GM23338 (cell line): ENCODE data around the gene CADPS. TPM values are rescaled to one million over a fixed set of nuclear protein-coding genes. Genes with fewer than 3 reads are reported as not detected.

ENCODE experiments used
- ATAC-seq: fragments of 200-7000 bp; cut with Tn5 transposase; 3 replicates; pipeline ENCODE4 v1.9.1; 2020
- DNase-seq: peaks from one replicate; pipeline ENCODE4 v3.0.0-alpha.2; 2015; ENCODE audit warnings: low spot score
- H2AFZ ChIP-seq: fragments of 200-600 bp; sonication (generic); 2 replicates; pipeline ENCODE4 v1.8.0; 2016; ENCODE audit warnings: antibody characterized with exemption, mild to moderate bottlenecking, moderate library complexity
- H3F3A ChIP-seq: fragments of 200-600 bp; sonication (generic); replicated peaks from 2 replicates; pipeline ENCODE4 v1.8.0; 2017; ENCODE audit warnings: antibody characterized with exemption, mixed run types, low read depth
- H3K27ac ChIP-seq: fragments of 200-600 bp; sonication (generic); 2 replicates; pipeline ENCODE4 v1.6.1; 2016; ENCODE audit warnings: low read depth
- H3K27me3 ChIP-seq: fragments of 200-600 bp; sonication (generic); 2 replicates; pipeline ENCODE4 v1.8.0; 2016; ENCODE audit warnings: mild to moderate bottlenecking, mixed run types, moderate library complexity; ENCODE audit not compliant: insufficient read depth
- H3K36me3 ChIP-seq: fragments of 200-600 bp; sonication (generic); 2 replicates; pipeline ENCODE4 v1.8.0; 2016; ENCODE audit warnings: mild to moderate bottlenecking; ENCODE audit not compliant: insufficient read depth
- H3K4me1 ChIP-seq: fragments of 200-600 bp; sonication (generic); 2 replicates; pipeline ENCODE4 v1.8.0; 2016; ENCODE audit warnings: mild to moderate bottlenecking, moderate library complexity; ENCODE audit not compliant: insufficient read depth
- H3K4me2 ChIP-seq: fragments of 200-600 bp; sonication (generic); 2 replicates; pipeline ENCODE4 v1.7.1; 2017; ENCODE audit warnings: mixed run types
- H3K4me3 ChIP-seq: fragments of 200-600 bp; sonication (generic); 2 replicates; pipeline ENCODE4 v1.6.1; 2016; ENCODE audit warnings: mixed run types
- H3K79me2 ChIP-seq: fragments of 200-600 bp; sonication (generic); replicated peaks from 2 replicates; pipeline ENCODE4 v1.8.0; 2017; ENCODE audit warnings: mild to moderate bottlenecking; ENCODE audit not compliant: insufficient read depth
- H3K9me2 ChIP-seq: fragments of 200-600 bp; sonication (generic); 2 replicates; pipeline ENCODE4 v1.8.0; 2017; ENCODE audit not compliant: insufficient read depth
- H4K20me1 ChIP-seq: fragments of 200-600 bp; sonication (generic); replicated peaks from 2 replicates; pipeline ENCODE4 v1.8.0; 2017; ENCODE audit warnings: mild to moderate bottlenecking; ENCODE audit not compliant: insufficient read depth
- H3K27ac Mint-ChIP-seq: 2 replicates; pipeline ENCODE4 v1.8.0; 2020; ENCODE audit warnings: inconsistent platforms, mild to moderate bottlenecking, moderate library complexity, mixed read lengths
- H3K27me3 Mint-ChIP-seq: 3 replicates; pipeline ENCODE4 v1.8.0; 2022; ENCODE audit warnings: low read depth, mild to moderate bottlenecking, moderate library complexity, mixed read lengths, inconsistent platforms; ENCODE audit not compliant: insufficient read depth, poor library complexity
- H3K36me3 Mint-ChIP-seq: 3 replicates; pipeline ENCODE4 v1.8.0; 2021; ENCODE audit warnings: low read depth, mild to moderate bottlenecking, inconsistent platforms, moderate library complexity, mixed read lengths
- H3K4me1 Mint-ChIP-seq: 3 replicates; pipeline ENCODE4 v1.8.0; 2020; ENCODE audit warnings: mild to moderate bottlenecking, inconsistent platforms, mixed read lengths
- H3K4me3 Mint-ChIP-seq: 3 replicates; pipeline ENCODE4 v1.8.0; 2021; ENCODE audit warnings: moderate library complexity, mild to moderate bottlenecking, inconsistent platforms, mixed read lengths
- H3K9me3 Mint-ChIP-seq: 3 replicates; pipeline ENCODE4 v1.8.0; 2020; ENCODE audit warnings: moderate library complexity, mild to moderate bottlenecking, inconsistent platforms, mixed read lengths
- CREB1 ChIP-seq: fragments of 250-450 bp; sonication (Bioruptor Pico); IDR thresholded peaks from 2 replicates; pipeline ENCODE4 v1.5.0; 2020; ENCODE audit warnings: low read depth, mild to moderate bottlenecking, moderate library complexity
- ETS1 ChIP-seq: IDR thresholded peaks from 2 replicates; pipeline ENCODE4 v1.6.1; 2016; ENCODE audit warnings: antibody characterized with exemption
- EZH2 ChIP-seq: fragments of 200-600 bp; sonication (generic); IDR thresholded peaks from one replicate; pipeline ENCODE4 v1.8.0; 2017; ENCODE audit warnings: antibody characterized with exemption, mild to moderate bottlenecking, low read depth; ENCODE audit not compliant: unreplicated experiment
- EZH2phosphoT487 ChIP-seq: fragments of 200-600 bp; sonication (generic); IDR thresholded peaks from one replicate; pipeline ENCODE4 v1.8.1; 2018; ENCODE audit warnings: antibody characterized with exemption; ENCODE audit not compliant: unreplicated experiment
- JUNB ChIP-seq: IDR thresholded peaks from one replicate; pipeline ENCODE4 v1.6.1; 2016; ENCODE audit warnings: antibody characterized with exemption; ENCODE audit not compliant: unreplicated experiment
- NANOG ChIP-seq: IDR thresholded peaks from 2 replicates; pipeline ENCODE4 v1.6.1; 2016; ENCODE audit warnings: antibody characterized with exemption, borderline replicate concordance
- POLR2AphosphoS5 ChIP-seq: IDR thresholded peaks from 2 replicates; pipeline ENCODE4 v1.6.1; 2016; ENCODE audit warnings: antibody characterized with exemption, low read depth
- STAT1 ChIP-seq: IDR thresholded peaks from one replicate; pipeline ENCODE4 v1.6.1; 2016; ENCODE audit warnings: antibody characterized with exemption; ENCODE audit not compliant: unreplicated experiment
- ZNF114 ChIP-seq: fragments of 250-450 bp; sonication (Bioruptor Pico); IDR thresholded peaks from 2 replicates; pipeline ENCODE4 v1.5.0; 2020; ENCODE audit warnings: mild to moderate bottlenecking, moderate library complexity
- ZNF331 ChIP-seq: fragments of 250-450 bp; sonication (Bioruptor Pico); IDR thresholded peaks from 2 replicates; pipeline ENCODE4 v1.5.0; 2020; ENCODE audit warnings: low read depth, mild to moderate bottlenecking, moderate library complexity
- ZNF462 ChIP-seq: fragments of 250-450 bp; sonication (Bioruptor Pico); IDR thresholded peaks from 2 replicates; pipeline ENCODE4 v1.5.0; 2020; ENCODE audit warnings: mild to moderate bottlenecking, moderate library complexity
- polyA plus RNA-seq: library from polyadenylated mRNA; unstranded; fragments of >200 nt; fragmentation: Nextera tagmentation; extraction: Ambion mirVana; gene quantifications from 2 replicates; pipeline ENCODE4 v1.2.1, GENCODE V29; 2016
- total RNA-seq: library from RNA; depleted of rRNA; stranded (reverse); fragments of >200 nt; shearing (Covaris generic); gene quantifications from 2 replicates; pipeline ENCODE4 v1.2.3, GENCODE V29; 2014
- TF ChIP-seq, protein P1 (sequence below), 2 experiments: fragments of 200-600 bp in 1 of 2; sonication (generic) in 1 of 2; conservative IDR thresholded peaks; 2 replicates each; pipeline versions ENCODE4 v1.5.1 to v1.6.1; 2016 to 2017; ENCODE audit warnings: antibody characterized with exemption in 2 of 2, low read depth in 2 of 2, mild to moderate bottlenecking in 2 of 2, moderate library complexity in 1 of 2
- TF ChIP-seq, protein P2 (sequence below): IDR thresholded peaks from one replicate; pipeline ENCODE4 v1.6.1; 2018; ENCODE audit warnings: antibody characterized with exemption; ENCODE audit not compliant: unreplicated experiment

CADPS gene
- total and polyA plus RNA-seq, 2 experiments from 2014 or later = 14.7 to 22.0 TPM

DNA sequence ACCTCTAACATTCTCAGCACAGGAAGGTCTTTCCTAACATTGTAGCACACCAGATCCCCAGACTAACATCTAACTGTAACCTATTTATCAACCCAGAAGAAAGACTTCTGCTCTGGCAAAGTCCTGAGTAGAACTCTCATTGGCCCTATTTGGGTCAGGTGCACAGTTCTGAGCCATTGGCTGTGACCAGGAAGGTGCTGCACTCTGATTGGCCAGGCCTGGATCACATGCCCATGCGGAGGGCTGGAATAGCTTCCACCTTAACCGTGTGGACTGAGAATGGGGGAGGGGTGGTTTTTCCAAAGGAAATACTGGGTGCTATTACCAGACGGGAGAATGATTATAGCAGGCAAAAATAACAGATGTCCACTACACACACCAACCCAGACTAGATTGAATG, 513.4 kb downstream of the CADPS start:
- no peaks in the 10 kb centered on the region for H3K9me2 ChIP-seq
- DNase-seq (peak; percentile 40), ATAC-seq (peak; percentile 46)
- peaks cover 63% of the 10 kb centered on the region for H3K27me3 Mint-ChIP-seq
- H3K79me2 ChIP-seq = no peaks in the 10 kb centered on the region
- no peaks in the 10 kb centered on the region for H3F3A ChIP-seq
- H3K4me1 ChIP-seq = peaks cover 25% of the 10 kb centered on the region
- H3K27me3 ChIP-seq = peaks cover 92% of the 10 kb centered on the region
- H3K27ac Mint-ChIP-seq = no peak overlapping the region
- H3K27ac ChIP-seq = no peak overlapping the region
- no peak overlapping the region for H3K4me2 ChIP-seq
- no peak overlapping the region for H3K4me3 Mint-ChIP-seq
- H3K4me3 ChIP-seq = no peak overlapping the region
- no peaks in the 10 kb centered on the region for H3K36me3 Mint-ChIP-seq
- no peaks in the 10 kb centered on the region for H3K36me3 ChIP-seq
- H4K20me1 ChIP-seq = no peaks in the 10 kb centered on the region; the same call in none of the 2 replicates
- no peaks in the 10 kb centered on the region for H3K9me3 Mint-ChIP-seq
- TF ChIP-seq ETS1 (no peak), NANOG (no peak), EZH2 (no peak), JUNB (no peak), ZNF462 (CRISPR knock-in tag) (no peak), CREB1 (CRISPR knock-in tag) (no peak), EZH2phosphoT487 (no peak), POLR2AphosphoS5 (no peak), ZNF114 (CRISPR knock-in tag) (no peak), STAT1 (no peak), ZNF331 (CRISPR knock-in tag) (no peak)
- TF ChIP-seq, protein P1, sequence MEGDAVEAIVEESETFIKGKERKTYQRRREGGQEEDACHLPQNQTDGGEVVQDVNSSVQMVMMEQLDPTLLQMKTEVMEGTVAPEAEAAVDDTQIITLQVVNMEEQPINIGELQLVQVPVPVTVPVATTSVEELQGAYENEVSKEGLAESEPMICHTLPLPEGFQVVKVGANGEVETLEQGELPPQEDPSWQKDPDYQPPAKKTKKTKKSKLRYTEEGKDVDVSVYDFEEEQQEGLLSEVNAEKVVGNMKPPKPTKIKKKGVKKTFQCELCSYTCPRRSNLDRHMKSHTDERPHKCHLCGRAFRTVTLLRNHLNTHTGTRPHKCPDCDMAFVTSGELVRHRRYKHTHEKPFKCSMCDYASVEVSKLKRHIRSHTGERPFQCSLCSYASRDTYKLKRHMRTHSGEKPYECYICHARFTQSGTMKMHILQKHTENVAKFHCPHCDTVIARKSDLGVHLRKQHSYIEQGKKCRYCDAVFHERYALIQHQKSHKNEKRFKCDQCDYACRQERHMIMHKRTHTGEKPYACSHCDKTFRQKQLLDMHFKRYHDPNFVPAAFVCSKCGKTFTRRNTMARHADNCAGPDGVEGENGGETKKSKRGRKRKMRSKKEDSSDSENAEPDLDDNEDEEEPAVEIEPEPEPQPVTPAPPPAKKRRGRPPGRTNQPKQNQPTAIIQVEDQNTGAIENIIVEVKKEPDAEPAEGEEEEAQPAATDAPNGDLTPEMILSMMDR (conservative IDR thresholded peaks at IDR 0.05; ENCODE audit: low read depth in 2 of 2) = no peak
- TF ChIP-seq, protein P2, sequence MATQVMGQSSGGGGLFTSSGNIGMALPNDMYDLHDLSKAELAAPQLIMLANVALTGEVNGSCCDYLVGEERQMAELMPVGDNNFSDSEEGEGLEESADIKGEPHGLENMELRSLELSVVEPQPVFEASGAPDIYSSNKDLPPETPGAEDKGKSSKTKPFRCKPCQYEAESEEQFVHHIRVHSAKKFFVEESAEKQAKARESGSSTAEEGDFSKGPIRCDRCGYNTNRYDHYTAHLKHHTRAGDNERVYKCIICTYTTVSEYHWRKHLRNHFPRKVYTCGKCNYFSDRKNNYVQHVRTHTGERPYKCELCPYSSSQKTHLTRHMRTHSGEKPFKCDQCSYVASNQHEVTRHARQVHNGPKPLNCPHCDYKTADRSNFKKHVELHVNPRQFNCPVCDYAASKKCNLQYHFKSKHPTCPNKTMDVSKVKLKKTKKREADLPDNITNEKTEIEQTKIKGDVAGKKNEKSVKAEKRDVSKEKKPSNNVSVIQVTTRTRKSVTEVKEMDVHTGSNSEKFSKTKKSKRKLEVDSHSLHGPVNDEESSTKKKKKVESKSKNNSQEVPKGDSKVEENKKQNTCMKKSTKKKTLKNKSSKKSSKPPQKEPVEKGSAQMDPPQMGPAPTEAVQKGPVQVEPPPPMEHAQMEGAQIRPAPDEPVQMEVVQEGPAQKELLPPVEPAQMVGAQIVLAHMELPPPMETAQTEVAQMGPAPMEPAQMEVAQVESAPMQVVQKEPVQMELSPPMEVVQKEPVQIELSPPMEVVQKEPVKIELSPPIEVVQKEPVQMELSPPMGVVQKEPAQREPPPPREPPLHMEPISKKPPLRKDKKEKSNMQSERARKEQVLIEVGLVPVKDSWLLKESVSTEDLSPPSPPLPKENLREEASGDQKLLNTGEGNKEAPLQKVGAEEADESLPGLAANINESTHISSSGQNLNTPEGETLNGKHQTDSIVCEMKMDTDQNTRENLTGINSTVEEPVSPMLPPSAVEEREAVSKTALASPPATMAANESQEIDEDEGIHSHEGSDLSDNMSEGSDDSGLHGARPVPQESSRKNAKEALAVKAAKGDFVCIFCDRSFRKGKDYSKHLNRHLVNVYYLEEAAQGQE = no peak
- H3K4me1 Mint-ChIP-seq = peaks cover 20% of the 10 kb centered on the region
- no peak overlapping the region for H2AFZ ChIP-seq
